Measurements from ENCODE around the gene MSRB3.
"Not testable (repeated sequence)": the region's sequence is repeated elsewhere in the genome, so short reads cannot be mapped to it uniquely, and the experiment has no call there.

The MSRB3 gene

DNA sequence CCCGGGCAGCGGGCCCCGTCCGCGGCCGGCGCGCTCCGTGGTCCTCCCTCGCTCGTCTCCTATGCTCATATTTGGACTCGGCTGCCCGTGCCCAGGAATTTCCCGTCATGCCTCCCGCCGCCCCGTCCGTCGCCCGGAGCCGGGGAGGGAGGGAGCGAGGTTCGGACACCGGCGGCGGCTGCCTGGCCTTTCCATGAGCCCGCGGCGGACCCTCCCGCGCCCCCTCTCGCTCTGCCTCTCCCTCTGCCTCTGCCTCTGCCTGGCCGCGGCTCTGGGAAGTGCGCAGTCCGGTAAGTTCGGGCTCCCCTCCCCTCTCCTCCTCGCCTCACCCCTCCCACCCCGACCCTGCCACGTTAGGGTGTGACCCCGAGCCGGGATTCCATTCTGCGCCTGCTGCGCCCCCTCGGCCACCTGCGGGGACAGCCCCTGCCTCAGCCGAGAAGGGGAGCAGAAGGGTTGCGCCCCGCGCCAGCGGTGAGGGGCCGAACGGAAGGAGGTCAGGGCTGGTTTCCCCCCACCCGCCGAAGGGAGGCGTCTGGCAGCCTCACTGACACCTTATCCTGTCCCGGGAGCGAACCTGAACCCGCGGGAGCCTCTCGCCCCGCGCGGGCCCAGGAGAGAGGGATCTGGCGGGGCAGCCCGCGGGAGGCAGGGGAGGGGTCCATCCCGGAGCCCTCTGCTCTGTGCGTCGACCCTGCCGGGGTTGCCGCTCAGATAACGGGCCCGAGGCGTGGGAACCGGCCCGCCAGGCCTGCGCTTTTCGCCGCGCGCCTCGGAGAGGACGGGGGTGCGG lies at the start of gene MSRB3:
Gene MSRB3 (plus strand): TSS at position 108 of the 793 bp plus-strand sequence. CDS start 29,897 bp downstream, outside the sequence.
- DNase-seq, result peak; percentile 20

DNA sequence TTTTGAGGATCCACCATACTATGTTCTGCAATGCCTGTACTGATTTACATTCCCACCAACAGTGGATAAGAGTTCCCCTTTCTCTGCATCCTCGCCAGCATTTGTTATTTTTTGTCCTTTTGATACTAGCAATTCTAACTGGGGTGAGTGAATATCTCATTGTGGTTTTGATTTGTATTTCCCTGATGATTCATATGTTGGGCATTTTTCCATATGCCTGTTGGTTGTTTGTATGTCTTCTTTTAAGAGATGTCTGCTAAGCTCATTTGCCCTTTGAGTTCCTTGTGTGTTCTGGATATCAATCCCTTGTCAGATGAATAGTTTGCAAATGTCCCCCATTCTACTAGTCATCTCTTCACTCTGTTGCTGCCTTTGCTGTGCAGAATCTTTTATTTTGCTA lies 49.0 kb upstream of the MSRB3 start:
- no peak for DNase-seq

DNA sequence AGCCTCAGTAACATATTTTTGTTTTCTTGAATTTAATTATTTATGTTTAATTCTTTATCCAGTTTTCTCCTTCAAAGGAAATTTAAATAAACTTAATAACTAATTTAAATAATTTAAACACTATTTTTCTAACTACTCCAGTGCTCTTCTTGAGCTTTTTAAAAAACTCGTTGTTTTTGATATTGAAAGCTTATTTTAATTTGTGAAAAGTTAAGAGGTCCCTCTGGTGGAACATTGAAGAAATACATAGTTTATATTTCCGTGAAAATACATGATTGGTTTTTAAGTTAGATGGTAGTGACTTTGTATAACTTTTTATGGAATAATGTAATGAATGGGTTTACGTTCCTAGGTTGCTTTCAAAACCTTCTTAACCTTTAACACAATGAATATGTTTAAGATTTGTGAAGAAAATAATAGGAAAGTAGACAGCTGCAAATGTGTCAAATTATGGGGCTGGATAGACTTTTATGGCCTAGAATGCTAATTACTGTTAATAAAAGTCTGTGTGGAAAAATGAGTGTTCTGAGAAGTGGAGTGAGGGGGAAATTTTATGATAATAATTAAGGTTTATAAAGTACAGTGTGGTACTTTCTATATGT lies 45.9 kb upstream of the MSRB3 start:
- no peak for DNase-seq

DNA sequence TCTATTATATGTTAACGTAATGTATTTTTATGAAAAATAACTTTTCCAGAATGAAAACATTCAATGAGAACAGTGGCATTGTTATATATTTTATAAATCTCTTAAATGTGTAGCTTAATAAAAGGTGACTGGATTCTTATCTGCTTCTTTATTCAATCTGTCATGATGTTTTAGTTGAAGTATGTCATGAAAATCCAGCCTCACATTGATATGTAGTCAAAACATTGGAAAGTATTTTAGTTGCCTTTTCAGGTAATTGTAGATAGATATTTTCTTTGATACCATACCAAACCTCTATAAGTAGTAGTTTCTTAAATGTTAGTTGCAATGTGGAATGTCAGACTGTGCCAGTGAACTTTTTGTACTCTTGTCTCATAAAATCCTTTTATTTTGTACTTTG lies 41.3 kb upstream of the MSRB3 start:
- no peak for DNase-seq

DNA sequence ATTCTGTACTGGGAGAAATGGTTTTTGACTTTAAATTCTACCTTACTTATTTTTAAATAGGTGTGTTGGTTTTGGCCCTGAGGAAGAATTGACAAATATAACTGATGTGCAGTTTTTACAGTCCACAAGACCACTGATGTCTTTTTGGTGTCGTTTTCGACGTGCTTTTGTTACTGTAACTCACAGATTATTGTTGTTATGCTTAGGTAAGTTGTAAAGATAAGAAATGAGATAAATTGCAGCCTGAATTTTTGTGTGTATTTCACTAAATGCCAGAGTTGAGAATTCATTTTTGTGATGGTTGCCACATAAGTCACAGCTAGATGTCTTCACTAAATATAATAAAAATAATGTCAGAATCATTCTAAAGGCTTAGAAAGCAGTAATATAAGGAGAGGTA lies 39.9 kb upstream of the MSRB3 start:
- no peak for DNase-seq

DNA sequence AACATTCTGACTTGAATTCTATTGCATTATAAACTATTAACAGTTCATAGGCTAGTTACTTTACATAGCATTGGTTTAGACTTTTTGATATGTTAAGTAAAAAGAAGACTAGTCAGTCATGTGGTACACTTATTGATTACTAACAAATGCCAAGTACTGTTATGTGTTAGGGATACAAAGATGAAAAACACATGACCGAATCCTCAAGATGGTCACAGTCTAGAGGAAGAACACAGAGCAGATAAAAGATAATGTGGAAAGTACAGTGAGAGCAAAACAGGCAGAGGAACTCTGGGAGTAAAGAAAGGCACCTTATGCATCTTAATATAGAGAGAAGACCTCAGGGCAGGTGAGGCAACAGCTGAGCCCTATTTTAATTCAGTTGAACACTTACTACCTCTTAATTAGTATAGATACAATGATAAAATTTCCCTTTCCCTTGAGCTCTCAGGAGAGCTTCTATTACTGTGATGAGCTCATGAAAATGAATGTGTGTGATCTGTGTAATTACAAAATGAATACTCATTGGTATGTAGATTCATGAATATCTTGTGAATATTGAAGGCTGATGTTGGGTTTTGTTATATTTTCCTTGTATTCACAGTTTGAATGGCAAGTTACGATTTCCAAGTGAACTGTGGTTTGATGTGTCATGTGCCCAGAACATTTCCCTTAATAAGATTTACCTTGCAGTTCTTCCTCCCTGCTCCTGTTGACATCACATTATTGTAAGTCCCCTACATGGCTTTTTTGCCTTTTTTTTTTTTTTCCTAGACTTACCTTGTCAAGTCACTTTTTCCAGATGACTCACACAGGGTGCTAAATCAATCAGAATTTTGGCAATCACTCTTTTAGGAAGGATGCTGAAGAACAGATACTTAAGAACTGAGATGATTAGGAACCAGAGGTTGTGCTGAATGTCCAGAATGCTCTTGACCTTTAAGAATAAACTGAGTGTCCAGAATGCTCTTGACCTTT lies 29.5 kb upstream of the MSRB3 start:
- no peak for DNase-seq

DNA sequence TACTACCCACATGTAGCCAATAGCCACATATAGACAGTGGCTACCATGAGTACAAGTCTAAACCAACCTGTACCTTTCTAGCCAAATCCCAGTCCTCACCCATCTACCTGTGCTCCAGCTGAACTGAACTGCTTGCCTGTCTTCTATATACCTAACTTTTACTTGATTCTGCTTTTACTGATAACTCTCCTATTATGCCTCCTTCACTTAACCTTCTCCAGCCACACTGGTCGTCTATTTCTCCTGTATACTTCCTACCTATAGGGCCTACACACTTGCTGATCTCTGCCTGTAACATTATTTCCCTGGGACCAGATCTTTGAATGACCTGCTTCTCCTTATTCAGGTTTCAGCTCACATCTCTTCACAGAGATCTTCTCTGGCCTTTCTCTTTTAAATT lies 26.0 kb upstream of the MSRB3 start:
- DNase-seq, result no peak

DNA sequence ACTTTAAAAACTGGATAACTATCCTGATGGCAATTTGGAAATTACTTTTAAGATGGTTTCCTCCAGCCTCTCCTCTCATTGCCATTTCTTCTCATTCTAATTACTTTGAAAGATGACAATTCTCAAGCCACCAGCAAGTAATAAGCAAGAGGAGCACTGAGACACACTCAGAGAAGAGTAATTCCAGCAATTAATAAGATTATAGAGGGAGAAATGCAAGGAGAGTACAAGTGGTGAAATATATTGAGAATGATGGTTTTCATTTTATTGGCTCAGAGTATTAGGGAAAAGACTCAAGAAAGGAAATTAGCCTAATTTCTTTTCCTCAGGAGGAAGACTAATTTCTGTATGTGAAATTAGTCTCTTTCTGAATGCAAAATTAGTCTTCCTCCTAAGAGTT lies 20.5 kb upstream of the MSRB3 start:
- no peak for DNase-seq

DNA sequence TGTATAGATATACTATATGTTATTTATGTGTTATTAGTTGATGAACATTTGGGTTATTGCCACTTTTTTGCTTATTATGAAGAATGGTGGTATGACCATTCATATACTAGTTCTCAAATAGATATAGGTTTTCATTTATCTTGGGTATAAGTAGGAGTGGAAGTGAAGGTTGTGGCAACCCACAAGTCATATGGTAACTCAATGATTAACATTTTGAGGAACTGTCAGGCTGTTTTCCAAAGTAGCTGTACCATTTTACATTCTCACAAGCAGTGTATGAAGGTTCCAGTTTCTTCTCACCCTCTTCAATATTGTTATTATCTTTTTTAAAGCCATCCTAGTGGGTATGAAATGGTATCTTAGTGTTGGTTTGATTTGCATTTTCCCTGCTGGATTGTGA lies 19.0 kb upstream of the MSRB3 start:
- DNase-seq, result no peak

DNA sequence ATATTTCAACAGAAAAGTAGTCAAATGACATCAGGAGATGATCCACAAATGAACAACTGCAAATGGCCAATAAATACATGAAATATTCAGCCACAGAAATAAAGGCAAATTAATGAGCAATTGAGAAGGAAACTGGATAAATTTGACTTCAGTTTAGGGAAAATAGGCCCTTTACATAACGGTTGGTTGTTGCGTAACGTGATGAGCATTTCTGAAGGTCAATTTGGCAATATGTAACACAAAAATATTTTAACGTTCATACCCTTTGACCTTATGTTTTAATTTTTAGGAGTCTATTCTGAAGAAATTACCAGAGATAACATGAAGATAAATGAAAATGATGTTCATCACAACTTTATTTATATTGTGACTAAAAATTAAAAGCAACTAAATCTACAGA lies 14.7 kb upstream of the MSRB3 start:
- DNase-seq, result no peak

DNA sequence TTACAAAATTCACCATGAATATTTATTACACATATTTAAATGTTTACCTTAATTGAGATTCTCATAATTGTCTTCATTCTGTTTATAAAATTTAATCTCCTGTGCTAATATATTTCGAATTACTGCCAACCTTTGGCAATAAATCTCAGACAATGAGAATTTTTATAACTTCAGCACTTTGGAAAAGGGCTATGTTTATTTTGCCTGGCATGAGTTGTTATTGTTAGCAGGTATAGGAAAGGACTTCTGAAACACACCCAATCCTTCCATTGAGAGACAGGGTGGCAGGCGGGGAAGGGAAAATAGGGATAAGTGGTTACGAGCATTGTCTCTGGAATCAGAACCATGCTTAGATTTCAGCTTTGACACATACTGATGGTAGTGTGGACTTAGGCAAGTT lies 12.1 kb upstream of the MSRB3 start:
- DNase-seq, result no peak

DNA sequence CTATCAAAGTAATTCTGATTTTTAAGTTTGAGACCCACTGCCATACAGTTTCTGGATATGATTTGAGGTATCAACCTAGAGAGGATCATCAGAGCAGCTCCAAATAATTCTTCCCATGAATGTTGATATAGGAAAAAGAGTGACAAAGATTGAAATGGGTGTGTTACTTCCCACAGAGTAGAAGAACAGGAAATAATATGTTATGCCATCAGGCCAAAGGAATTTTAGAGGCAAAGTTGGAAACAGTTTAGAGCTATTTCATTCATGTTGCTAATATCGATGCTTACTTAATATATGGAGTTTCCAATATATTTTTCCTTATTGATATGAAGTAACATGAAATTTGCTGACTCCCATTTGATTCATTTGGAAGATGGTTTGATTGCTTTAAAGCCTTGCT lies 8.9 kb upstream of the MSRB3 start:
- no peak for DNase-seq

DNA sequence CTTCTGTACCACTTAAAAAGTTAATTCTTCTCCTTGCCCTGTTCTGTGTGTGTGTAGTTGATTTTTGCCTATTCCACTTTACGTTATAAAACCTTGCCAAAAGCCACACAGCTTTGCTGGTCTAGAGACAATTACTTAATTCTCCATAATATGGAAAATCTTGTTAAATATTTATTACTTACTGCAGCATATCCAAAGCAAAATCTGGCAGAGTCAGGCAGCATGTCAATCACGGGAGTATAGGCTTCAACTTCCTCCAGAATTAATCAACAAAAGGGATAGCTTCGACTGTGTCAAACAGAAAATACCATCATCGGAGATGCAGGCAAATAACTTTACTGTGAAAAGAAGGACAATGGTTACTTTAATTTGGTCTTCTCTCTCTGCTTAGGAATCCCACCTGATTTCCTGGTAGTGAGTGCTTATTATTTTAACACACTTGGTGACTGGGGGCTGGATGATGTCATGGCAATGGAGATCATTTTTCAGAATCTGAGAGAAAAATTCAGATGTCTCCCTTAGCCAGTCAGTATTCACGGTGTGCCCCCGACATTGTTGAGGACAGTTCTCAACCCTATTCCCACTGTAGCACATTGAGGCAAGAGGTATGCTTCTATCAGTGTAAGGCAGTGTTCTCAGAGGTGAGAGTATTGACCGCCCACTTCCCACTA lies 3.7 kb upstream of the MSRB3 start:
- DNase-seq, result no peak

DNA sequence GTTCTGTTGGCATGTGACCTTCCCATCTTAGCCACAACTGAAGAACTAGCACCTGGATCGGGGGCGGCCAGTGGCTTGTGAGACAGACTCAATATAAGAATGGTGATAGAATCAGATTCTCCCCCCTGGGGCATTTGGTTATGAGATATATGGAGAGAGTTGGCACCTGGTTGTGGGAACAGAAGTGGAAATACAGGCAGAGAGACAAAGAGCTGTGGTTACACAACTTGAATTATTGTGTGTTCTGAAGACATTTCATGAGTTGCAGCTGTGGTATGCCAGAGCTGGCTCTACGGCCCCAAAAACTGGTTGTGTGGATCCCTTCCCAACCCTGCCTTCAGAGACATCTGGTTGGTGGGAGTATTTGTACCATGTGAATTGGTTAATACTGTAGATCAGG lies 2.9 kb upstream of the MSRB3 start:
- no peak for DNase-seq

DNA sequence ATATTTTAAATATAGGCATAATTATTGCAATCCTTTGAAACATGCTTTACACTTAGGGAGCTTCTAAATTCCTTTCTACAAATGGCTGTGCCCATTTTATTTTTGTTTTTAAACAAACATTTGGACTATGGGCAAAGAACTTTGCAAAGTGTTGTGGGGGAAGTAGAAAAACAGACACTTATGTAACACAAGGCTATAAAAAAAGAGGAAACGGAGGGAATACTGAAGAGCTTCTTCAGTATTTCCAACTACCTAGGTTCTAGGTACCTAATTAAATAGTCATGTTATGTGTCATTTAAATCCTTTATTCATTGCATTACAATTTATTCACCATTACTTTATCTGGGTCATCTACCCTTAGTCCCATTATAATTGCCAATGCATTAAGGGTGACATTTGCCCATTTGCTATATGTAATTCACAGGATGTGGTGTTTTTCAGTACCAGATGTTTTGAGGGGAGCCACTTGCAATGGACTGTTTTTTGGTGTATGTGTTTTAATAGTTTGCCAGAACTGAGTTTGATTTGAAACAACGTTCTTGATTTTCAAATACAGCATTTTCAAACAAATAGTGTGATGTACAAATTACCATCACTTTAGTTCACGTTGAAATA lies 1.5 kb upstream of the MSRB3 start:
- DNase-seq, result no peak

DNA sequence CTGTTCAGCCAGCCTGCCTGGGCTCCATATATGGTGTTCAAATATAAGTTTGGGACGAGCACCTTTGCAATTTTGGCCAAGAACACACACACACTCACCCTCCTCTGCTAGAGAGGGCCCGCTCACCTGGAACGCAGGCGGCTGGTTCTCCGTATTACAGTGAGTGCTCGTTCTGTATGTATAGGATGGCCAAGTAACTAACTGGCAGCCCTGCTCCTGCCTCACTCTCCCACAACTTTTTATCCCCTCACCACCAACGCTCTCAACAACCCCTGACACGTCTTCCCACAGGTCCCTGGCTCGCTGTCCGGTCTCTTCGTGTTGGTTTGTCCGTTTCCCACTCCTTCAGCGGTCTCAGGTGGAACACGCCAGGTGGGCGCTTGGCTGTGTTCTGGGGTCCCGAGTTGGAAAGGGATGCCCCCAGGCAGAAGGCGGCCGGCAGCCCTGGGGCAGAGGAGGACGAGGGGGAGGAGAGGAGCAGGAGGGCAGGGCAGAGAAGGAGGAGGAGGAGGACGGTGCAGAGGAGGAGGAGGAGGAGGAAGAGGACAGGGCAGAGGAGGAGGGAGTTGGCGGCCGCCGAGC lies 398 bp upstream of the MSRB3 start:
- peak; percentile 17 for DNase-seq

DNA sequence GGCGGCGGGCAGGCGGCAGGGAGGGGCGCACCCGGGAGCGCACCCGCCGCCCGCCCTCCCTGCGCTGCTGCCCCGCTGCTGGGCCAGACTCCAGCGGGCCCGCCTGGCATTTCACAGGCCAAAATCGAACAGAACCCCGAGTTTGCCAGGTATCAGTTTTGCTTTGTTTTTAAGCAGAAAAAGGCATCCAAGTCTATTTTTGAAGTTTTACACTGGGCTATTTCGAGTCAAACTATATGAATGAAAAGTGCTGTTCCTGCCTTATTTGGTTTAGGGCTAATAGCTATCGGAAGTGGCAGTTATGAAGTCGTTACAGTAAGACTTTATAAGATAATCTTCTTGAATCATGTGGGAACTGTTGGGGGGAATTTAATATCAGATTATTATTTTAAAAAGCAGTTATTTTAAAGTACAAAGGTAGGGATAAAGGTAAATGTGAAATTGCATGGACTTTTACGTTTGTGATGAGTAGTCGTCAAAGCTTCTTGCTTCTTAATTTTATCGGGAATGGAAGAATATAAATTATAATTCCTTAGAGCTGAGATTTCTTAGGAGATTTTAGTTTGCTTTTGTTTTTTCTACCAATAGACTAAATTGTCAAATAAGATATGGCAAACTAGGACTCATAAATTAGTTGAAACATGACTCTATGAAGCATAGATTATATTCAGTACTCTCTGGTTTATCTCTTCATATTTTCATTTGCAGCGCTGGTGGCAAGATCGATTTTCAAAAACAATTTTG lies 1.1 kb downstream of the MSRB3 start:
- no peak for DNase-seq

DNA sequence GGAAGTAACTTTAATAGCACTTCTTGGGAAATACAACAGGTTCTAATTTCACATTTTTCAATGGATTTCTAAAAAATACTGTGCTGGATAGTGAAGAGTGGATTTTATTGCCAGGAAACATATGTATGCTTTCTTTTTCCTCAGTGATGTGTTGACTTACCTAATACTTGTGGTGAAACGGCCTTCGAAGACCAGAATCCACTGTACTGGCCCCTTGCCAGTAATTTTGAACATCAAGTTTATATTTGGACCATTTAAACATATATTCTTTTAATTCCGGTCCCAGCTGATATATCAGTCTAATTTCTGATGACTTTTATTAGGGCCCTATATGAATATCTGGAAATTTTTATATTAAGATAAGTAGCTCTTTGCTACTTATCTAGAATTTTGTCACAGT lies 1.8 kb downstream of the MSRB3 start:
- no peak for DNase-seq

DNA sequence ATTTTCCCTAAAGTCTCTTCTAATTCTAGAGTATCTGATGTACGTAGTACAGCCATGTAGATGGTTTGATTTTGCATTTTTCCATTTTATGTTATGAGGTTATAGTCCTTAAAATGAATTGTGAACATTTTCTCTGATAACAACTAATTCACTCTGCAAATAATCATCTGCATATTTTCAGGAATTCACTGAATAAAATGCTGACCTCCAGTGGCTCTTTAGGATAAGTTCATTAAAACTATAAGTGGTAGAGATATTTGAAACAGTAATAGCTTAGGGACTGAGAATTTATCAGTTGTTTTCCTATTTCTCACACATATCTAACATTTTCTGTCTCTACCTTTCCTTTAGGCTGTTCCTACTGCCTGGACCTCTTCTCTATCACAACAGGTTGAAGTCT lies 4.4 kb downstream of the MSRB3 start:
- DNase-seq, result no peak

DNA sequence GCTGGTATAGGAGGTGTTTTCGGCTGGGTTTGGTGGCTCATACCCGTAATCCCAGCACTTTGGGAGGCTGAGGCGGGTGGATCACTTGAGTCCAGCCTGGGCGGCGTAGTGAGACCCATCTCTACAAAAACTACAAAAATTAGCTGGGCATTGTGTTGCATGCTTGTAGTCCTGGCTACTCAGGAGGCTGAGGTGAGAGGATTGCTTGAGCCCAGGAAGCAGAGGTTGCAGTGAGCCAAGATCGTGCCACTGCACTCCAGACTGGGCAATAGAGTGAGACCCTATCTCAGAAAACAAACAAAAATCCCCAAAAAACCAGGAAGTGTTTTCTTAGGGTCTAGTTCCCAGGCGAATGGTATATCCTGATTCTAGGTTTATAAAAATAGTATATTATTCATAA lies 7.0 kb downstream of the MSRB3 start:
- DNase-seq, result not testable (repeated sequence)

DNA sequence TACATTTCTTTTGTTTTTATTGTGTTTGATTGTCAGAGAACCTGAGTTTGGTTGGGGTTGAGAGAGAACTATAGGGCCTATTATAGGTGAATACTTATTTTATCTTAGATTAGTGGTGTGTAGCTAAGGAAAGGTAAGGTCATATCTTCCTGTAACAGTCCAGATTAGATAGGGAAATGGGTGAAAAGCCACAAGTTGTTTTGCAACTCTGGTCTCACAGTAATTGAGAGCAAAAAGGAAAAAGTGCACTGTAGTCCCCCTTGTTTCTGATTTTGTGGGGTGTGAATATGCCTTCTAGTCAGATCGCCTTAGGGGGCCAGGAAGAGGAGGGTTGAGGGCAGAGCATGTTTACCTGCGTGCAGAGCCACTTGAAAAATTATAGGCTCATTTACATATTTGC lies 8.9 kb downstream of the MSRB3 start:
- no peak for DNase-seq
